Fibroblast of mammary gland (primary cell): ENCODE results near the gene CFAP73.
A peak's percentile ranks its signal among the peaks of the same experiment; 100 is the strongest.

Source experiments
- DNase-seq: peaks from one replicate; pipeline ENCODE4 v3.0.0-alpha.2; 2010; ENCODE audit warnings: low read depth
- H3K4me3 ChIP-seq: 2 replicates; pipeline ENCODE4 v1.5.1; 2011; ENCODE audit warnings: low read depth, mild to moderate bottlenecking, low read length, moderate library complexity; ENCODE audit not compliant: control insufficient read depth
- TF ChIP-seq, protein P1 (sequence below): conservative IDR thresholded peaks from 2 replicates; pipeline ENCODE4 v1.5.1; 2011; ENCODE audit warnings: low read depth, low read length, inconsistent platforms; ENCODE audit not compliant: control insufficient read depth, insufficient read depth

CFAP73 gene

DNA sequence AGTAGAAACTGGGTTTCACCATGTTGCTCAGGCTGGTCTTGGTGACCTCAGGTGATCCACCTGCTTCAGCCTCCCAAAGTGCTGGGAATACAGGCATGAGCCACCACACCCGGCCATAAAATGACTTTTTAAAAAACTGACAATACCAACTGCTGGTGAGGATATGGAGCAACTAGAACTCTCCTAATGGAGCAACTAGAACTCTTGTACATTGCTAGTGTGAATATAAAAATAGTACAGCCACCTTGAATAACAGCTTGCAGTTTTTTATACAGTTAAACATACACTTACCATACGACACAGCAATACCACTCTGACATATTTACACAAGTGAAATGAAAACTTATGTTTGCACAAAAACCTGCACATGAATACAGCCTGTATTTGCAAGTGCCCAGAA is 2.5 kb upstream of the CFAP73 start:
- TF ChIP-seq, protein P1, sequence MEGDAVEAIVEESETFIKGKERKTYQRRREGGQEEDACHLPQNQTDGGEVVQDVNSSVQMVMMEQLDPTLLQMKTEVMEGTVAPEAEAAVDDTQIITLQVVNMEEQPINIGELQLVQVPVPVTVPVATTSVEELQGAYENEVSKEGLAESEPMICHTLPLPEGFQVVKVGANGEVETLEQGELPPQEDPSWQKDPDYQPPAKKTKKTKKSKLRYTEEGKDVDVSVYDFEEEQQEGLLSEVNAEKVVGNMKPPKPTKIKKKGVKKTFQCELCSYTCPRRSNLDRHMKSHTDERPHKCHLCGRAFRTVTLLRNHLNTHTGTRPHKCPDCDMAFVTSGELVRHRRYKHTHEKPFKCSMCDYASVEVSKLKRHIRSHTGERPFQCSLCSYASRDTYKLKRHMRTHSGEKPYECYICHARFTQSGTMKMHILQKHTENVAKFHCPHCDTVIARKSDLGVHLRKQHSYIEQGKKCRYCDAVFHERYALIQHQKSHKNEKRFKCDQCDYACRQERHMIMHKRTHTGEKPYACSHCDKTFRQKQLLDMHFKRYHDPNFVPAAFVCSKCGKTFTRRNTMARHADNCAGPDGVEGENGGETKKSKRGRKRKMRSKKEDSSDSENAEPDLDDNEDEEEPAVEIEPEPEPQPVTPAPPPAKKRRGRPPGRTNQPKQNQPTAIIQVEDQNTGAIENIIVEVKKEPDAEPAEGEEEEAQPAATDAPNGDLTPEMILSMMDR, result no peak
- no peak for DNase-seq
- H3K4me3 ChIP-seq, result no peak overlapping the region

DNA sequence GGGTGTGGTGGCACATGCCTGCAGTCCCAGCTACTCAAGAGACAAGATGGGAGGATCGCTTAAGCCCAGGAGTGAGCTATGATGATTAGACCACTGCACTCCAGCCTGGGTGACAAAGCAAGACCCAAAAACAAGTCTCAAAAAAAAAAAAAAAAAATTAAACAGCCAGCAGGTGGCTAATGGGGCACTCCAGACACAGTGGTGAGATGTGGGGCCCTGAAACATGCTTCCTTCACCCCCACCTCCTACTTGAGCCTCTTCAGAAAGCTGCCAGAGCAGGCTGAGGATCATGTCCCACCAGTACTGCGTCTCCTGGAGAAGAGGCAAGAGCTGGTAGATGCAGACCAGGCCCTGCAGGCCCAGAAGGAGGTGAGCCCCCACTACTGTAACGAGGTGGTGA is 2.1 kb downstream of the CFAP73 start:
- DNase-seq, result no peak
- no peak overlapping the region for H3K4me3 ChIP-seq
- TF ChIP-seq, protein P1, result no peak

GRCh38 chr12:113152196-113152834 is 2.8 kb downstream of the CFAP73 start:
- TF ChIP-seq, protein P1, result no peak
- DNase-seq, result no peak
- no peak overlapping the region for H3K4me3 ChIP-seq

DNA sequence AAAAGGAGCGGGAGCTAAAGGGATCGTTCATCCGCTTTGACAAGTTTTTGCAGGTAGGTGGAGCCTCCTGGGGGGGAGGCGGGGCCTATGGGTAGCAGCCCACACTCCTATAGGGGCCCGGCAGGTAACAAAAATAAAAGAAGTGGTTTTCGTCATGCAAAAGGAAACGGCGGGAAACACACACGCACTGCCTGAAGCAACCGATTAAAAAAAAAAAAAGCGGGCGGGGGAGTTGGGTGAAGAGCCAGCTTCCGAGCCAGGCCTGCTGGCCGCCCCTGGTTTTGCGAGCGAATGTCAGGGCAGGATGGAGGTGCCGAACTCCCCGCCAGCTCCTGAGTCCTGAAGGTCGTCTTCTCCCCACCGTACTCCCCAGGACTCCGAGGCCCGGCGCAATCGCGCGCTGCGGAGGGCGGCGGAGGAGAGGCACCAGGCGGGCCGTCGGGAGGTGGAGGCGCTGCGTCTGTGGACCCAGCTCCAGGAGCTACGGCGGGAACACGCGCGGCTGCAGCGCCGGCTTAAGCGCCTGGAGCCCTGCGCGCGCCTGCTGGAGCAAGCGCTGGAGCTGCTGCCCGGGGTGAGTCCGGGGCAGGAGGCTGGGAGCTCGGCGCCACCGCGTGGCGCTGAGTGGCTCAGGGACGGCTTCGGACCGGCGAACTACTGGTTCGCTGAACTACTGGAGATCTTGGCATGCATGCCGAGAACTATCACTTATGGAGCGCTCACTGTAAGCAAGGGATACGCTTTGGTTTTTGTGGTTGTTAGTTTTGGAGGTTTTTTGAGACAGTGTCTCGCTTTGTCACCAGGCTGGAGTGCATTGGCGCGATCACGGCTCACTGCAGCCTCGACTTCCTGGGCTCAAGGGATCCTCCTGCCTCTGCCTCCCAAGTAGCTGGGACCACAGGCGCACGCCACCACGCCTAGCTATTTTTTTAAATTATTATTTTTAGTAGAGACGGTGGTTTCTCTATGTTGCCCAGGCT is 3.6 kb downstream of the CFAP73 start:
- no peak overlapping the region for H3K4me3 ChIP-seq
- TF ChIP-seq, protein P1, result peak; percentile 38
- DNase-seq, result peak; percentile 70

DNA sequence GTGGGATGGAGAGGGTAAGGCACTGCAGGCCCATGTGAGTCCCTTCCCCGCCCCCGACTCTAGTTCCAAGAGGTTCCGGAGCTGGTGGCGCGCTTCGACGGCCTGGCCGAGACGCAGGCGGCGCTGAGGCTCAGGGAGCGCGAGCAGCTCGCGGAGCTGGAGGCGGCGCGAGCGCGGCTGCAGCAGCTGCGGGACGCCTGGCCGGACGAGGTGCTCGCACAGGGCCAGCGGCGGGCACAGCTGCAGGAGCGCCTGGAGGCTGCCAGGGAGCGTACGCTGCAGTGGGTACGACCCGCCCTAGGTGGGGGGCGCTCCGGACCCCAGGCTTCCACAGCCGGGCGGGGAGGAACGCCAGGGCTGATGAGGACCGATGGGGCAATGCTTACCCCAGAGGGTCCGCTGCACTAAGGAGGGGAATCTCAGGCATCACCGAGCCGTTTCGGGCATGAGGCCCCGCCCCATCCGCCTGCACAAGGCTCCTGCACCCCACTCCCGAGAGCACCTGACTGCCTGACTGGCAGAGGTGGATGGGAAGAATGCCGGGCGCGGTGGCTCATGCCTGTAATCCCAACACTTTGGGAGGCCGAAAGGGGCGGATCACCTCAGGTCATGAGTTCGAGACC is 4.9 kb downstream of the CFAP73 start:
- peak; percentile 12 for DNase-seq
- TF ChIP-seq, protein P1, result no peak

DNA sequence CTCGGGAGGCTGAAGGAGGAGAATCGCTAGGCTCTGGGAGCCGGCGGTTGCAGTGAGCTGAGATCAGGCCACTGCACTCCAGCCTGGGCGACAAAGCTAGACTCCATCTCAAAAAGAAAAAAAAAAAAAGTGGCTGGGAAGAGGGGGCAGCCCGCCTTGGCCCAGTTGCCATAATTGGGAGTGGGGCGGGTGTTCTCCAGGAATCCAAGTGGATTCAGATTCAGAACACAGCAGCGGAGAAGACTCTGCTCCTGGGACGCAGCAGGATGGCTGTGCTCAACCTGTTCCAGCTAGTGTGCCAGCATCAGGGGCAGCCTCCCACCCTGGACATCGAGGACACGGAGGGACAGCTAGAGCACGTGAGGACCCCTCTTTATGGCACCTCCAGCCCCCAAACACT is 5.5 kb downstream of the CFAP73 start:
- DNase-seq, result no peak
- TF ChIP-seq, protein P1, result no peak
- H3K4me3 ChIP-seq, result no peak overlapping the region

More for the DNA sequence above, 4.9 kb downstream of the CFAP73 start:
- no peak overlapping the region for H3K4me3 ChIP-seq
